Neuronal stem cell (in vitro differentiated cells): ENCODE data around the gene NFKBIE.
A peak's percentile ranks its signal among the peaks of the same experiment; 100 is the strongest.

ENCODE experiments used
- DNase-seq: peaks from one replicate; pipeline ENCODE4 v3.0.0-alpha.2; 2013; ENCODE audit warnings: low spot score
- H2AFZ ChIP-seq: one replicate; pipeline ENCODE4 v1.6.1; 2013; ENCODE audit warnings: mild to moderate bottlenecking, low read length, inconsistent platforms
- H2AK5ac ChIP-seq: 2 replicates; pipeline ENCODE4 v1.6.1; 2013; ENCODE audit warnings: low read depth, mild to moderate bottlenecking, inconsistent platforms, low read length, moderate library complexity, mixed read lengths
- H2BK120ac ChIP-seq: 2 replicates; pipeline ENCODE4 v1.6.1; 2013; ENCODE audit warnings: low read depth, mild to moderate bottlenecking, inconsistent platforms, low read length, moderate library complexity, mixed read lengths
- H2BK12ac ChIP-seq: one replicate; pipeline ENCODE4 v1.6.1; 2013; ENCODE audit warnings: low read length, inconsistent platforms
- H2BK15ac ChIP-seq: 2 replicates; pipeline ENCODE4 v1.6.1; 2013; ENCODE audit warnings: mild to moderate bottlenecking, low read length, inconsistent platforms, mixed read lengths
- H2BK5ac ChIP-seq: one replicate; pipeline ENCODE4 v1.6.1; 2013; ENCODE audit warnings: inconsistent platforms, mild to moderate bottlenecking, low read length, moderate library complexity
- H3K14ac ChIP-seq: one replicate; pipeline ENCODE4 v1.6.1; 2013; ENCODE audit warnings: low read length, inconsistent platforms
- H3K18ac ChIP-seq: 2 replicates; pipeline ENCODE4 v1.6.1; 2013; ENCODE audit warnings: low read length, inconsistent platforms
- H3K23ac ChIP-seq: 2 replicates; pipeline ENCODE4 v1.6.1; 2013; ENCODE audit warnings: low read depth, mild to moderate bottlenecking, mixed read lengths, low read length, inconsistent platforms; ENCODE audit not compliant: poor library complexity
- H3K27ac ChIP-seq: replicated peaks from 3 replicates; pipeline ENCODE4 v1.5.1; 2013; ENCODE audit warnings: low read length, inconsistent platforms
- H3K27me3 ChIP-seq, 3 experiments: 2 replicates each; pipeline ENCODE4 v1.6.1; 2013; ENCODE audit warnings: low read length in 3 of 3, mild to moderate bottlenecking in 2 of 3, inconsistent platforms in 1 of 3, low read depth in 1 of 3, mixed read lengths in 1 of 3, moderate library complexity in 1 of 3; ENCODE audit not compliant: control insufficient read depth in 3 of 3, insufficient read depth in 3 of 3
- H3K36me3 ChIP-seq, 2 donors: replicated peaks in 1 of 2; 2 replicates each; pipeline ENCODE4 v1.6.1; 2013; ENCODE audit warnings: low read length in 2 of 2; ENCODE audit not compliant: control insufficient read depth in 2 of 2, insufficient read depth in 2 of 2
- H3K4ac ChIP-seq: 2 replicates; pipeline ENCODE4 v1.6.1; 2013; ENCODE audit warnings: inconsistent platforms, mild to moderate bottlenecking, low read length, moderate library complexity
- H3K4me1 ChIP-seq, 2 donors: 1 replicate in 1 of 2; 2 replicates in 1 of 2; pipeline ENCODE4 v1.6.1; 2013; ENCODE audit warnings: low read length in 2 of 2, low read depth in 1 of 2; ENCODE audit not compliant: control insufficient read depth in 2 of 2, insufficient read depth in 1 of 2
- H3K4me2 ChIP-seq: one replicate; pipeline ENCODE4 v1.6.1; 2013; ENCODE audit warnings: mild to moderate bottlenecking, low read length, inconsistent platforms; ENCODE audit not compliant: insufficient read depth, poor library complexity, severe bottlenecking
- H3K4me3 ChIP-seq, 2 donors: 2 replicates each; pipeline ENCODE4 v1.5.1; 2013; ENCODE audit warnings: low read length in 2 of 2, mild to moderate bottlenecking in 2 of 2, inconsistent platforms in 1 of 2, moderate library complexity in 1 of 2
- H3K79me1 ChIP-seq: one replicate; pipeline ENCODE4 v1.6.1; 2013; ENCODE audit warnings: low read depth, mild to moderate bottlenecking, inconsistent platforms, low read length, moderate library complexity
- H3K9ac ChIP-seq: one replicate; pipeline ENCODE4 v1.6.1; 2013; ENCODE audit warnings: mild to moderate bottlenecking, low read depth, low read length, inconsistent platforms; ENCODE audit not compliant: poor library complexity
- H3K9me3 ChIP-seq, 2 donors: replicated peaks in 1 of 2; 2 replicates each; pipeline versions ENCODE3 to v1.6.1; 2013; ENCODE audit warnings: low read length in 2 of 2, mild to moderate bottlenecking in 2 of 2, inconsistent platforms in 1 of 2, low read depth in 1 of 2, mixed read lengths in 1 of 2, moderate library complexity in 1 of 2; ENCODE audit not compliant: control insufficient read depth in 2 of 2, insufficient read depth in 1 of 2
- H4K8ac ChIP-seq: one replicate; pipeline ENCODE4 v1.6.1; 2013; ENCODE audit warnings: low read depth, mild to moderate bottlenecking, inconsistent platforms, low read length, moderate library complexity
- H4K91ac ChIP-seq: one replicate; pipeline ENCODE4 v1.6.1; 2013; ENCODE audit warnings: low read length, low read depth, mild to moderate bottlenecking, inconsistent platforms; ENCODE audit not compliant: poor library complexity
- WGBS, 2 donors: extraction: QIAGEN DNeasy Blood & Tissue Kit; methylation state at CpG; one replicate each; pipeline ENCODE4 v1.1.7; 2013; ENCODE audit warnings: missing lambda C conversion rate in 2 of 2, mixed read lengths in 1 of 2; ENCODE audit not compliant: insufficient read length in 2 of 2, insufficient replicate concordance in 1 of 2; ENCODE audit errors: extremely low coverage in 2 of 2; 5-methylcytosine and 5-hydroxymethylcytosine counted together

Gene NFKBIE

GRCh38 chr6:44278315-44278714 is 13.0 kb upstream of the NFKBIE start:
- Histone ChIP-seq H2AFZ (no peak overlapping the region), H3K4me2 (no peak overlapping the region), H3K27ac (no peak overlapping the region), H3K79me1 (peaks cover 2% of the 10 kb centered on the region), H2AK5ac (no peak overlapping the region), H2BK5ac (no peak overlapping the region), H3K23ac (peak overlapping the region; percentile 20), H2BK120ac (no peak overlapping the region), H3K9me3 (peaks cover 0 to 2% of the 10 kb centered on the region in 2 donors), H2BK15ac (no peak overlapping the region), H3K4me3 (no peak overlapping the region), H3K14ac (no peak overlapping the region), H3K4ac (no peak overlapping the region), H3K4me1 (no peaks in the 10 kb centered on the region), H3K18ac (no peak overlapping the region), H4K8ac (no peak overlapping the region), H3K9ac (no peak overlapping the region), H4K91ac (no peak overlapping the region), H3K27me3 (no peaks in the 10 kb centered on the region), H3K36me3 (peaks cover 0 to 13% of the 10 kb centered on the region in 2 donors), H2BK12ac (peak overlapping the region; percentile 78)
- DNase-seq, result no peak
- no CpG with 5 or more reads among the region's 3 CpGs for WGBS, 2 donors

GRCh38 chr6:44277763-44278162 is 12.4 kb upstream of the NFKBIE start:
- H3K9ac ChIP-seq, result peak overlapping the region; percentile 45
- H2AFZ ChIP-seq, result no peak overlapping the region
- H2BK12ac ChIP-seq, result no peak overlapping the region
- no peak overlapping the region for H4K8ac ChIP-seq
- peaks cover 2 to 18% of the 10 kb centered on the region in 2 donors for H3K36me3 ChIP-seq
- no peak overlapping the region for H3K4me3 ChIP-seq
- no CpG with 5 or more reads among the region's 7 CpGs for WGBS, 2 donors
- peaks cover 0 to 2% of the 10 kb centered on the region in 2 donors for H3K9me3 ChIP-seq
- no peak overlapping the region for H3K18ac ChIP-seq
- no peak overlapping the region for H3K27ac ChIP-seq
- no peak overlapping the region for H2BK5ac ChIP-seq
- no peak overlapping the region for H2BK120ac ChIP-seq
- H3K23ac ChIP-seq, result peak overlapping the region; percentile 20
- H3K4me1 ChIP-seq, result peaks cover 0 to 2% of the 10 kb centered on the region in 2 donors
- no peak overlapping the region for H3K4me2 ChIP-seq
- no peak for DNase-seq
- no peak overlapping the region for H3K4ac ChIP-seq
- H3K14ac ChIP-seq, result peak overlapping the region; percentile 86
- peaks cover 2% of the 10 kb centered on the region for H3K79me1 ChIP-seq
- H4K91ac ChIP-seq, result no peak overlapping the region
- H2BK15ac ChIP-seq, result no peak overlapping the region
- no peak overlapping the region for H2AK5ac ChIP-seq
- peaks cover 0 to 3% (median 0%) of the 10 kb centered on the region in 3 experiments for H3K27me3 ChIP-seq

GRCh38 chr6:44276667-44277640 is 11.6 kb upstream of the NFKBIE start:
- no peak overlapping the region for H2BK120ac ChIP-seq
- H3K4me1 ChIP-seq, result peaks cover under 1 to 4% of the 10 kb centered on the region in 2 donors
- H3K79me1 ChIP-seq, result peaks cover 2% of the 10 kb centered on the region
- no peak overlapping the region for H3K27ac ChIP-seq
- H3K9me3 ChIP-seq, result peaks cover 0 to 2% of the 10 kb centered on the region in 2 donors
- no peak overlapping the region for H2BK15ac ChIP-seq
- H3K23ac ChIP-seq, result no peak overlapping the region
- H2BK12ac ChIP-seq, result no peak overlapping the region
- H3K4me2 ChIP-seq, result no peak overlapping the region
- no peak overlapping the region for H3K4ac ChIP-seq
- H2AK5ac ChIP-seq, result no peak overlapping the region
- DNase-seq, result no peak
- H2BK5ac ChIP-seq, result no peak overlapping the region
- H3K14ac ChIP-seq, result no peak overlapping the region
- no peak overlapping the region for H4K8ac ChIP-seq
- WGBS, 2 donors, result no CpG with 5 or more reads among the region's 23 CpGs
- H3K36me3 ChIP-seq, result peaks cover 2 to 20% of the 10 kb centered on the region in 2 donors
- no peak overlapping the region for H3K18ac ChIP-seq
- no peak overlapping the region for H4K91ac ChIP-seq
- H3K4me3 ChIP-seq, result no peak overlapping the region
- no peak overlapping the region for H2AFZ ChIP-seq
- H3K27me3 ChIP-seq, result peaks cover 0 to 3% (median 0%) of the 10 kb centered on the region in 3 experiments
- no peak overlapping the region for H3K9ac ChIP-seq
